Endothelial cell of umbilical vein (primary cell): ENCODE measurements around the gene EIF3J.

Source experiments
- EZH2 ChIP-seq: IDR thresholded peaks from 2 replicates; pipeline ENCODE4 v1.6.1; 2012; ENCODE audit warnings: borderline replicate concordance, low read depth, mild to moderate bottlenecking, moderate library complexity, low read length, inconsistent platforms; ENCODE audit not compliant: severe bottlenecking
- POLR2A ChIP-seq: IDR thresholded peaks from 2 replicates; pipeline ENCODE4 v1.6.1; 2012; ENCODE audit warnings: low read depth, mild to moderate bottlenecking, control low read depth, low read length
- POLR2AphosphoS5 ChIP-seq: IDR thresholded peaks from 2 replicates; pipeline ENCODE4 v1.6.1; 2012; ENCODE audit warnings: low read depth, mild to moderate bottlenecking, control low read depth, low read length, moderate library complexity; ENCODE audit not compliant: insufficient read depth
- TF ChIP-seq, protein P1 (sequence below), 2 donors: IDR thresholded peaks; 1 replicate in 1 of 2; 2 replicates in 1 of 2; pipeline ENCODE4 v1.5.1; 2011; ENCODE audit warnings: low read length in 2 of 2, mild to moderate bottlenecking in 2 of 2, moderate library complexity in 2 of 2, control low read depth in 1 of 2, inconsistent platforms in 1 of 2, low read depth in 1 of 2; ENCODE audit not compliant: insufficient read depth in 1 of 2; ENCODE audit errors: extremely low read depth in 1 of 2

DNA sequence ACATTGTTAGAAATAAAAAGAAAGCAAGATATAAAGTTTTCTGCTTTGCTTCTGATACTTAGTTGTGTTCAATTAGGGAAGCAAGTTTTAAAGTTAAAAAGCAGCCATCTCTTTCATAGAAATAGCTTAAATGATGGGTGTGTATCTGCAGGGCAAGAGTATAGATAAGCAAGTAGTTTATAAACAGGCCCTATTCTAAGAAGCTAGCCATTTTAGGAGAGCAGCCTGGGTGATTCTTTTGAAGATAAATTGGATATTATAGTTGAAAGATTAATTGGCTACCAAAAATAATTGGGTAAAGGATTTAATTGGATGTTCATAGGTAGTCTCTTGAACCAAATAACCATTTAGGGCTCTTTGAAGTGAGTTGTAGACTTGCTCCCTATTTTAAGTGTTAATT lies 5.6 kb downstream of the EIF3J start:
- TF ChIP-seq, protein P1, sequence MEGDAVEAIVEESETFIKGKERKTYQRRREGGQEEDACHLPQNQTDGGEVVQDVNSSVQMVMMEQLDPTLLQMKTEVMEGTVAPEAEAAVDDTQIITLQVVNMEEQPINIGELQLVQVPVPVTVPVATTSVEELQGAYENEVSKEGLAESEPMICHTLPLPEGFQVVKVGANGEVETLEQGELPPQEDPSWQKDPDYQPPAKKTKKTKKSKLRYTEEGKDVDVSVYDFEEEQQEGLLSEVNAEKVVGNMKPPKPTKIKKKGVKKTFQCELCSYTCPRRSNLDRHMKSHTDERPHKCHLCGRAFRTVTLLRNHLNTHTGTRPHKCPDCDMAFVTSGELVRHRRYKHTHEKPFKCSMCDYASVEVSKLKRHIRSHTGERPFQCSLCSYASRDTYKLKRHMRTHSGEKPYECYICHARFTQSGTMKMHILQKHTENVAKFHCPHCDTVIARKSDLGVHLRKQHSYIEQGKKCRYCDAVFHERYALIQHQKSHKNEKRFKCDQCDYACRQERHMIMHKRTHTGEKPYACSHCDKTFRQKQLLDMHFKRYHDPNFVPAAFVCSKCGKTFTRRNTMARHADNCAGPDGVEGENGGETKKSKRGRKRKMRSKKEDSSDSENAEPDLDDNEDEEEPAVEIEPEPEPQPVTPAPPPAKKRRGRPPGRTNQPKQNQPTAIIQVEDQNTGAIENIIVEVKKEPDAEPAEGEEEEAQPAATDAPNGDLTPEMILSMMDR (IDR thresholded peaks at IDR 0.05; ENCODE audit: extremely low read depth in 1 of 2, insufficient read depth in 1 of 2, low read depth in 1 of 2, low read length in 2 of 2): no peak
- TF ChIP-seq EZH2 (no peak), POLR2A (no peak), POLR2AphosphoS5 (no peak)
